ENCODE results near the gene CROT. TPM values are rescaled to one million over a fixed set of nuclear protein-coding genes. Genes with fewer than 3 reads are reported as not detected.

CROT gene
- total and polyA plus RNA-seq, 11 donors = 5.7 to 10.2 (median 8.4) TPM

DNA sequence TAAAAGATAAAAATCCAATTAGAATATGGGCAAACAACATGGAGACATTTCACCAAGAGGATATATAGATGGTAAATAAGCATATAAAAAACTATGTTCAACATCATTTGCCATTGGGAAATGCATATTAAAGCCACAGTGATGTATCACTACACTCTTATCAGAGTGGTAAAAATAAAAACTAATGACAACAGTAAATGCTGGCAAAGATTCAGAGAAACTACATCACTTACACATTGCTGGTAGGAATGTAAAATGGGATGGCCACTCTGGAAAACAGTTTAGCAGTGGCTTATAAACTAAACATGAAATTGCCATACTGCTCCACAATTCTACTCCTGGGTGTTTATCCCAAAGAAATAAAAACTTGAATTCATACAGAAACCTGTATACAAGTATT, 59.2 kb downstream of the CROT start:
- H3K4me3 ChIP-seq = no peak overlapping the region
- intact Hi-C loops (cut with DNase I) = loop anchor here in 1 of 10 donors (5.0 kb wide), 1 partner anchor 57 kb away; the partner anchor contains the start of gene CROT
- no peaks in the 10 kb centered on the region for H3K9me3 ChIP-seq
- ATAC-seq (peak in 2 of 4 donors; percentile 46), DNase-seq (no peak)
- TF ChIP-seq, protein P1, sequence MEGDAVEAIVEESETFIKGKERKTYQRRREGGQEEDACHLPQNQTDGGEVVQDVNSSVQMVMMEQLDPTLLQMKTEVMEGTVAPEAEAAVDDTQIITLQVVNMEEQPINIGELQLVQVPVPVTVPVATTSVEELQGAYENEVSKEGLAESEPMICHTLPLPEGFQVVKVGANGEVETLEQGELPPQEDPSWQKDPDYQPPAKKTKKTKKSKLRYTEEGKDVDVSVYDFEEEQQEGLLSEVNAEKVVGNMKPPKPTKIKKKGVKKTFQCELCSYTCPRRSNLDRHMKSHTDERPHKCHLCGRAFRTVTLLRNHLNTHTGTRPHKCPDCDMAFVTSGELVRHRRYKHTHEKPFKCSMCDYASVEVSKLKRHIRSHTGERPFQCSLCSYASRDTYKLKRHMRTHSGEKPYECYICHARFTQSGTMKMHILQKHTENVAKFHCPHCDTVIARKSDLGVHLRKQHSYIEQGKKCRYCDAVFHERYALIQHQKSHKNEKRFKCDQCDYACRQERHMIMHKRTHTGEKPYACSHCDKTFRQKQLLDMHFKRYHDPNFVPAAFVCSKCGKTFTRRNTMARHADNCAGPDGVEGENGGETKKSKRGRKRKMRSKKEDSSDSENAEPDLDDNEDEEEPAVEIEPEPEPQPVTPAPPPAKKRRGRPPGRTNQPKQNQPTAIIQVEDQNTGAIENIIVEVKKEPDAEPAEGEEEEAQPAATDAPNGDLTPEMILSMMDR (IDR thresholded peaks at IDR 0.05) = no peak
- TF ChIP-seq POLR2A (IDR thresholded peaks at IDR 0.05) = no peak
- H3K4me1 ChIP-seq = no peaks in the 10 kb centered on the region
- H3K36me3 ChIP-seq = peaks cover 0 to 54% (median 4%) of the 10 kb centered on the region in 9 donors
- H3K27ac ChIP-seq = no peak overlapping the region
- no peaks in the 10 kb centered on the region for H3K27me3 ChIP-seq

DNA sequence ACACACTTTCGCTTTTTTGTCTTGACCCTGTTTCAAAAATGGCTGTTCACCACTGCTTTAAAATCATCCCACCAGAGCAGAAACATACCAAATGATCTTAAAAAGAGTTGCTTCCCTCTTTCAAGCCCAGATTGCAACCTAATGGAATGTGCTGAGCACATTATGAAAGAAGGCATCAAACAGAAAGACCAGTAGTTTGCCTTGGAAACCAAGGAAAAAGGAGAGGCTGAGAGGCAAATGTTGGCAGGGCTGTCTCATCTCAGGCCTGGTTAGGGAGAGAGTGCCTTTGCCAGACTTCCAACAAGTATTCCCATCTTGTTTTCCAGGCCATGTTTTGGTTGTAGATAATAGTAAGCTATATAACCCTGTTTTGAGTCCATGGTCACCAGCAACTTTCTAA, 65.7 kb downstream of the CROT start:
- intact Hi-C loops (cut with DNase I) = no loop called here
- ATAC-seq = no peak
- H3K27me3 ChIP-seq = no peaks in the 10 kb centered on the region
- no peak overlapping the region for H3K4me3 ChIP-seq
- 94 to 100% (median 96%) methylated on average over 1 of the region's 1 CpG for WGBS, 4 donors
- H3K27ac ChIP-seq = no peak overlapping the region
- DNase-seq = no peak
- no peak for TF ChIP-seq POLR2A (IDR thresholded peaks at IDR 0.05)
- TF ChIP-seq, protein P1 (IDR thresholded peaks at IDR 0.05) = no peak
- H3K36me3 ChIP-seq = peaks cover 0 to 11% (median 0%) of the 10 kb centered on the region in 9 donors
- peaks cover 0 to 18% (median 0%) of the 10 kb centered on the region in 12 donors for H3K4me1 ChIP-seq
- no peaks in the 10 kb centered on the region for H3K9me3 ChIP-seq

GRCh38 chr7:87413029-87413428, 67.6 kb downstream of the CROT start:
- Histone ChIP-seq H3K36me3 (peaks cover 0 to under 1% (median 0%) of the 10 kb centered on the region in 9 donors), H3K9me3 (no peaks in the 10 kb centered on the region), H3K4me1 (peaks cover 0 to 18% (median 0%) of the 10 kb centered on the region in 12 donors), H3K27ac (no peak overlapping the region), H3K27me3 (no peaks in the 10 kb centered on the region), H3K4me3 (no peak overlapping the region)
- intact Hi-C loops (cut with DNase I) = no loop called here
- ATAC-seq = no peak
- no peak for DNase-seq
- TF ChIP-seq, protein P1 (IDR thresholded peaks at IDR 0.05) = no peak
- TF ChIP-seq POLR2A (IDR thresholded peaks at IDR 0.05) = no peak
- 78 to 92% (median 81%) methylated on average over 1 of the region's 1 CpG for WGBS, 4 donors

DNA sequence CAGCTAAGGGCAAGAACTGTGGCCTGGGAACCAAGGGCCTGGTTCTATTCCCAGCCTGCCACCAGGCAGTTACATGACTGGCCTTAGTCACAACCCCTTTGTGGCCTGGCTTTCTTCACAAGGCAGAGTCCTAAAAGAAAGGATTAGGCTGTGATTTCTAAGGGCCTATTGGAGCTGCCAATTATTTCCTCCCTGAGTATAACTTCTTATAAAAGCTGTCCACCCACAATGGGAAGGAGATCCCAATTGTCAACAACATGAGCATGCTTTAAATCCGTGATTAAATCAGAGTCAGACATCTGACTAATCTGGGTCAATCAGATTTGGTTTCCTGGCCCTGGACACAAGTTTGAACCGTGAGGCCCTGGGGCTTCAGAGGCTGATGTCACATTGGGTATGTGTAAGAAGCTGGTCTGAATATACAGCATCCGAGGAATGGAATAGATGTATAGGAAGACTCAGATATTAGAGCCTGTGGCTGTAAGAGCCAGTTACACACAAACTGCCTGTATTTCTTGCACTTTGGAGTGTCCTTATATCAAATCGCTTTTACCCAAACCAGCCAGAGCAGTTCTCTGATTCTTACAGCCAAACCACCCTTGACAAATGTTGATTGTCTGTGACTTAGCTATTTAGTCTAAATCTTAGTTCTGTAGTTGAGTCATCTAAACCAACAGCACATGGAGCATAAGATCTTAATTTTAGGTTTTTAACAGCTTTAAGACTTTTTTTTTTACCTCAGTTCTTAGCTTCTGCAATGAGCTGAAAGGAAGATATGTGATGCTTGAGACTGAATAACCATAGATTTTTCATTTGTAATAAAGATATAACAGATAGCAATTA, 68.7 kb downstream of the CROT start:
- no peaks in the 10 kb centered on the region for H3K9me3 ChIP-seq
- ATAC-seq = peak in 2 of 4 donors; percentile 61 to 76
- no peak for TF ChIP-seq POLR2A (IDR thresholded peaks at IDR 0.05)
- TF ChIP-seq, protein P1 (IDR thresholded peaks at IDR 0.05) = no peak
- no peak overlapping the region for H3K4me3 ChIP-seq
- H3K27me3 ChIP-seq = no peaks in the 10 kb centered on the region
- no peaks in the 10 kb centered on the region for H3K36me3 ChIP-seq
- peak overlapping the region in 1 of 12 donors; percentile 11 for H3K27ac ChIP-seq
- 61 to 77% (median 71%) methylated on average over 4 of the region's 4 CpGs for WGBS, 4 donors
- DNase-seq = no peak
- peaks cover 0 to 18% (median 0%) of the 10 kb centered on the region in 12 donors for H3K4me1 ChIP-seq
- intact Hi-C loops (cut with DNase I) = no loop called here
